GM19372 (cell line): ENCODE data around the gene VEZF1.
A peak's percentile ranks its signal among the peaks of the same experiment; 100 is the strongest.

Experiments used
- ATAC-seq: cut with Tn5 transposase; IDR thresholded peaks from one replicate; pipeline ENCODE4 v1.9.1; 2021; ENCODE audit warnings: mild to moderate bottlenecking, low read depth, moderate library complexity; ENCODE audit not compliant: unreplicated experiment

Gene VEZF1

GRCh38 chr17:57987581-57988300, at the start of gene VEZF1:
VEZF1 (minus strand) TSS chr17:57988254; CDS start chr17:57988111, 143 bp downstream.
- peak; percentile 55 for ATAC-seq

- no peak for ATAC-seq
Observed at GRCh38 chr17:58032691-58033415, 44.8 kb upstream of the VEZF1 start.

GRCh38 chr17:58028578-58028977, 40.5 kb upstream of the VEZF1 start:
- ATAC-seq: no peak

GRCh38 chr17:58020401-58020800, 32.3 kb upstream of the VEZF1 start:
- no peak for ATAC-seq

GRCh38 chr17:58019521-58019920, 31.5 kb upstream of the VEZF1 start:
- no peak for ATAC-seq

GRCh38 chr17:58019039-58019438, 31.0 kb upstream of the VEZF1 start:
- no peak for ATAC-seq

- no peak for ATAC-seq
Observed at GRCh38 chr17:58010067-58010799, 22.2 kb upstream of the VEZF1 start.

GRCh38 chr17:58007781-58008706, 20.0 kb upstream of the VEZF1 start:
- ATAC-seq: peak; percentile 24

GRCh38 chr17:58006924-58007780, 19.1 kb upstream of the VEZF1 start, which contains the start of gene SRSF1:
SRSF1 (minus strand) TSS chr17:58007246; CDS start chr17:58007137, 109 bp downstream.
- peak; percentile 78 for ATAC-seq

GRCh38 chr17:58006560-58006923, 18.5 kb upstream of the VEZF1 start:
- no peak for ATAC-seq

- ATAC-seq: no peak
Observed at GRCh38 chr17:58005728-58006559, 17.9 kb upstream of the VEZF1 start.

GRCh38 chr17:58005031-58005727, 17.1 kb upstream of the VEZF1 start:
- ATAC-seq: no peak

- ATAC-seq: no peak
Observed at GRCh38 chr17:58004060-58004459, 16.0 kb upstream of the VEZF1 start.

GRCh38 chr17:58002973-58003372, 14.9 kb upstream of the VEZF1 start:
- no peak for ATAC-seq

GRCh38 chr17:58002154-58002948, 14.3 kb upstream of the VEZF1 start:
- ATAC-seq: no peak

- ATAC-seq: no peak
Observed at GRCh38 chr17:58001461-58002124, 13.5 kb upstream of the VEZF1 start.
